Mesothelial cell of epicardium (in vitro differentiated cells): ENCODE data around the gene SEMA7A. TPM values are rescaled to one million over a fixed set of nuclear protein-coding genes. Genes with fewer than 3 reads are reported as not detected.
A peak's percentile ranks its signal among the peaks of the same experiment; 100 is the strongest.
"Not testable (repeated sequence)": the region's sequence is repeated elsewhere in the genome, so short reads cannot be mapped to it uniquely, and the experiment has no call there.

Source experiments
- DNase-seq, 2 experiments: peaks; one replicate each; pipeline ENCODE4 v3.0.0; 2021; ENCODE audit warnings: low spot score in 2 of 2; ENCODE audit not compliant: unreplicated experiment in 2 of 2
- H3K27ac Mint-ChIP-seq: 2 replicates; pipeline ENCODE4 v1.8.0; 2021; ENCODE audit warnings: mixed read lengths
- H3K27me3 Mint-ChIP-seq: 2 replicates; pipeline ENCODE4 v1.8.0; 2021; ENCODE audit warnings: low read depth, mixed read lengths
- H3K36me3 Mint-ChIP-seq: 2 replicates; pipeline ENCODE4 v1.8.0; 2021; ENCODE audit warnings: mixed read lengths
- H3K4me1 Mint-ChIP-seq: 2 replicates; pipeline ENCODE4 v1.8.0; 2021; ENCODE audit warnings: mixed read lengths
- H3K4me3 Mint-ChIP-seq: 2 replicates; pipeline ENCODE4 v1.8.0; 2021; ENCODE audit warnings: mild to moderate bottlenecking, moderate library complexity, mixed read lengths
- H3K9me3 Mint-ChIP-seq: 2 replicates; pipeline ENCODE4 v1.8.0; 2021; ENCODE audit warnings: mixed read lengths
- CTCF ChIP-seq: fragments of 200-600 bp; sonication (generic); IDR thresholded peaks from one replicate; pipeline ENCODE4 v1.5.0; 2021; ENCODE audit warnings: antibody characterized with exemption; ENCODE audit not compliant: unreplicated experiment
- total RNA-seq: library from RNA; stranded (reverse); gene quantifications from 3 replicates; pipeline ENCODE4 v1.2.1, GENCODE V29; 2021

The SEMA7A gene
- total RNA-seq, result 4.6 to 6.0 TPM (median 5.0 TPM) in 3 replicates

- TF ChIP-seq CTCF, result no peak
- no peaks in the 10 kb centered on the region for H3K9me3 Mint-ChIP-seq
- no peaks in the 10 kb centered on the region for H3K36me3 Mint-ChIP-seq
- peak within 1 kb of the TSS; percentile 71 for H3K4me3 Mint-ChIP-seq
- H3K27ac Mint-ChIP-seq, result no peak within 1 kb of the TSS
- H3K4me1 Mint-ChIP-seq, result peaks cover 12% of the 10 kb centered on the region
- H3K27me3 Mint-ChIP-seq, result peaks cover 43% of the 10 kb centered on the region
- peak; percentile 45 to 70 for DNase-seq
Observed at GRCh38 chr15:74433592-74434262, at the start of gene SEMA7A. TSS of gene SEMA7A (minus strand) at chr15:74433958. CDS start at chr15:74433918, 40 bp downstream.

GRCh38 chr15:74482661-74483060 is 48.9 kb upstream of the SEMA7A start:
- Mint-ChIP-seq H3K27me3 (no peaks in the 10 kb centered on the region), H3K36me3 (peaks cover 9% of the 10 kb centered on the region), H3K9me3 (no peaks in the 10 kb centered on the region), H3K27ac (no peak overlapping the region), H3K4me3 (no peak overlapping the region), H3K4me1 (no peaks in the 10 kb centered on the region)
- no peak for TF ChIP-seq CTCF
- DNase-seq, result no peak

GRCh38 chr15:74480364-74480763 is 46.6 kb upstream of the SEMA7A start:
- not testable (repeated sequence) for H3K4me3 Mint-ChIP-seq, DNase-seq, H3K36me3 Mint-ChIP-seq, H3K9me3 Mint-ChIP-seq, H3K4me1 Mint-ChIP-seq, H3K27ac Mint-ChIP-seq, H3K27me3 Mint-ChIP-seq

GRCh38 chr15:74471621-74472020 is 37.9 kb upstream of the SEMA7A start:
- not testable (repeated sequence) for DNase-seq, H3K27me3 Mint-ChIP-seq, H3K27ac Mint-ChIP-seq, H3K4me1 Mint-ChIP-seq, H3K9me3 Mint-ChIP-seq, H3K4me3 Mint-ChIP-seq
- peaks cover 10% of the 10 kb centered on the region for H3K36me3 Mint-ChIP-seq

GRCh38 chr15:74470631-74471395 is 37.1 kb upstream of the SEMA7A start:
- no peaks in the 10 kb centered on the region for H3K4me1 Mint-ChIP-seq
- no peaks in the 10 kb centered on the region for H3K27me3 Mint-ChIP-seq
- H3K27ac Mint-ChIP-seq, result no peak overlapping the region
- H3K9me3 Mint-ChIP-seq, result peaks cover 6% of the 10 kb centered on the region
- DNase-seq, result no peak
- H3K4me3 Mint-ChIP-seq, result no peak overlapping the region
- H3K36me3 Mint-ChIP-seq, result peaks cover 17% of the 10 kb centered on the region
- TF ChIP-seq CTCF, result no peak

- Mint-ChIP-seq H3K36me3 (peaks cover 31% of the 10 kb centered on the region), H3K27me3 (no peaks in the 10 kb centered on the region), H3K9me3 (peaks cover 21% of the 10 kb centered on the region), H3K4me1 (no peaks in the 10 kb centered on the region), H3K4me3 (no peak overlapping the region), H3K27ac (no peak overlapping the region)
- no peak for TF ChIP-seq CTCF
- no peak for DNase-seq
Observed at GRCh38 chr15:74468341-74469032, 34.7 kb upstream of the SEMA7A start.
